GM12891 (cell line): ENCODE measurements around the gene ETFBKMT.

Experiments used
- PAX5 ChIP-seq: IDR thresholded peaks from 2 replicates; pipeline ENCODE4 v1.6.1; 2011; ENCODE audit warnings: low read length, moderate library complexity, mild to moderate bottlenecking; ENCODE audit not compliant: insufficient read depth, severe bottlenecking
- POLR2A ChIP-seq: IDR thresholded peaks from 2 replicates; pipeline ENCODE4 v1.6.1; 2011; ENCODE audit warnings: low read depth, low read length, control low read depth
- POLR2AphosphoS5 ChIP-seq: IDR thresholded peaks from 2 replicates; pipeline ENCODE4 v1.6.1; 2011; ENCODE audit warnings: low read depth, low read length, control low read depth
- POU2F2 ChIP-seq: IDR thresholded peaks from 2 replicates; pipeline ENCODE4 v1.6.1; 2011; ENCODE audit warnings: low read depth, mild to moderate bottlenecking, control low read depth, low read length, moderate library complexity
- SPI1 ChIP-seq: IDR thresholded peaks from 2 replicates; pipeline ENCODE4 v1.6.1; 2011; ENCODE audit warnings: low read depth, low read length, control low read depth
- TAF1 ChIP-seq: IDR thresholded peaks from 2 replicates; pipeline ENCODE4 v1.6.1; 2011; ENCODE audit warnings: low read depth, low read length, control low read depth

GRCh38 chr12:31618228-31619025 lies 41.1 kb upstream of the ETFBKMT start:
- TF ChIP-seq POLR2A, result no peak
- no peak for TF ChIP-seq POLR2AphosphoS5
- no peak for TF ChIP-seq TAF1
- no peak for TF ChIP-seq POU2F2
- TF ChIP-seq SPI1, result peak; percentile 42; the same call in 1 of the 2 replicates
- TF ChIP-seq PAX5, result no peak
